Chondrocyte (in vitro differentiated cells): Measurements from ENCODE around the gene TACR2. TPM values are rescaled to one million over a fixed set of nuclear protein-coding genes. Genes with fewer than 3 reads are reported as not detected.

Experiments used
- DNase-seq: peaks from one replicate; pipeline ENCODE4 v3.0.0; 2021; ENCODE audit warnings: mixed read lengths, low spot score
- H3K27ac Mint-ChIP-seq: one replicate; pipeline ENCODE4 v1.8.0; 2021; ENCODE audit warnings: mild to moderate bottlenecking, moderate library complexity, mixed read lengths; ENCODE audit not compliant: unreplicated experiment
- H3K27me3 Mint-ChIP-seq: 2 replicates; pipeline ENCODE4 v1.8.0; 2021; ENCODE audit warnings: low read depth, mixed read lengths
- H3K36me3 Mint-ChIP-seq: 2 replicates; pipeline ENCODE4 v1.8.0; 2021; ENCODE audit warnings: low read depth, mixed read lengths
- H3K4me1 Mint-ChIP-seq: 2 replicates; pipeline ENCODE4 v1.8.0; 2021; ENCODE audit warnings: low read depth, mild to moderate bottlenecking, mixed read lengths
- H3K4me3 Mint-ChIP-seq: one replicate; pipeline ENCODE4 v1.8.0; 2021; ENCODE audit warnings: mild to moderate bottlenecking, moderate library complexity, mixed read lengths; ENCODE audit not compliant: unreplicated experiment
- H3K9me3 Mint-ChIP-seq: 2 replicates; pipeline ENCODE4 v1.8.0; 2021; ENCODE audit warnings: low read depth, mixed read lengths
- total RNA-seq: library from RNA; stranded (reverse); gene quantifications from 3 replicates; pipeline ENCODE4 v1.2.1, GENCODE V29; 2021
- TF ChIP-seq, protein P1 (sequence below): fragments of 200-600 bp; sonication (generic); IDR thresholded peaks from 2 replicates; pipeline ENCODE4 v1.5.0; 2021; ENCODE audit warnings: antibody characterized with exemption, mild to moderate bottlenecking, moderate library complexity

TACR2 gene
- total RNA-seq, 1 donor from 2014 or later, result not detected

DNA sequence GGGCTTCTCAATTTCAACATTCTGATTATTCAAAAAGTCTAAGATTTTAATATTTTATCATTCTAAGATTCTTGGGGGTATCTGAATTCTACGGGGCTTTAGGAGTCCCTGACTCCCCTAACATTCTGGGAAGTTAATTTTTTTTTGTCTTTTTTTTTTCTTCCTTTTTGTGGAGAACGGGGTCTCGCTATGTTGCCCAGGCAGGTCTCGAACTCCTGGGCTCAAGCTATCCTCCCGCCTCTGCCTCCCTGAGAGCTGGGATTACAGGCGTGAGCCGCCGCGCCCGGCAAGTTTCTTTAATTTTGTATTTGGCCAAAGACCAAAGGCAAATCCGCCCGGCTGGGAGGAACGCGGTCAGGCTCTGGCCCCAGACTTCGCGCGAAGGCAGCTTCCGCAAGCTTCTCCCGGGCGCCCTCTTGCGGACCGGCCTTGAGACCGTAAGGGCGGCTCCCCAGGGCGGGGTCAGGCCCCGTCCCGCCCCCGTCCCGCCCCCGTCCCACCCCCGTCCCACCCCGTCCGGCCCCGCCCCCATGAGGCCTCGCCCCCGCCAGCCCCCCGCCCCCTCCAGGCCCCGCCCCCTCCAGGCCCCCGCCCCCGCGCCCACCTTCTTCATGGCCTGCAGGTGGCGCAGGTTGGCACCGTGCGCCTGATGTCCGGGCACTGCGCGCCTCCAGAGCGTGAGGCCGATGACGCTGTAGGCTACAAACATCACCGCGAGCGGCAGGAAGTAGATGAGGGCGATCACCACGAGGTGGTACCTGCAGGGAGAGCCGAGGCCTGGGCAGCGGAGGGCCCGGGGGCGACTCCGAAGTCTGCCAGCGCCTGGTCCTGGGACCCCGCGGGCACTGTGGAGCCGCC, 8.2 kb downstream of the TACR2 start:
- DNase-seq, result peak; percentile 96
- H3K4me1 Mint-ChIP-seq, result peaks cover 28% of the 10 kb centered on the region
- no peaks in the 10 kb centered on the region for H3K27me3 Mint-ChIP-seq
- peaks cover 2% of the 10 kb centered on the region for H3K36me3 Mint-ChIP-seq
- peak overlapping the region; percentile 59 for H3K4me3 Mint-ChIP-seq
- TF ChIP-seq, protein P1, sequence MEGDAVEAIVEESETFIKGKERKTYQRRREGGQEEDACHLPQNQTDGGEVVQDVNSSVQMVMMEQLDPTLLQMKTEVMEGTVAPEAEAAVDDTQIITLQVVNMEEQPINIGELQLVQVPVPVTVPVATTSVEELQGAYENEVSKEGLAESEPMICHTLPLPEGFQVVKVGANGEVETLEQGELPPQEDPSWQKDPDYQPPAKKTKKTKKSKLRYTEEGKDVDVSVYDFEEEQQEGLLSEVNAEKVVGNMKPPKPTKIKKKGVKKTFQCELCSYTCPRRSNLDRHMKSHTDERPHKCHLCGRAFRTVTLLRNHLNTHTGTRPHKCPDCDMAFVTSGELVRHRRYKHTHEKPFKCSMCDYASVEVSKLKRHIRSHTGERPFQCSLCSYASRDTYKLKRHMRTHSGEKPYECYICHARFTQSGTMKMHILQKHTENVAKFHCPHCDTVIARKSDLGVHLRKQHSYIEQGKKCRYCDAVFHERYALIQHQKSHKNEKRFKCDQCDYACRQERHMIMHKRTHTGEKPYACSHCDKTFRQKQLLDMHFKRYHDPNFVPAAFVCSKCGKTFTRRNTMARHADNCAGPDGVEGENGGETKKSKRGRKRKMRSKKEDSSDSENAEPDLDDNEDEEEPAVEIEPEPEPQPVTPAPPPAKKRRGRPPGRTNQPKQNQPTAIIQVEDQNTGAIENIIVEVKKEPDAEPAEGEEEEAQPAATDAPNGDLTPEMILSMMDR, result peak; percentile 93
- H3K9me3 Mint-ChIP-seq, result no peaks in the 10 kb centered on the region
- H3K27ac Mint-ChIP-seq, result peak overlapping the region; percentile 87

DNA sequence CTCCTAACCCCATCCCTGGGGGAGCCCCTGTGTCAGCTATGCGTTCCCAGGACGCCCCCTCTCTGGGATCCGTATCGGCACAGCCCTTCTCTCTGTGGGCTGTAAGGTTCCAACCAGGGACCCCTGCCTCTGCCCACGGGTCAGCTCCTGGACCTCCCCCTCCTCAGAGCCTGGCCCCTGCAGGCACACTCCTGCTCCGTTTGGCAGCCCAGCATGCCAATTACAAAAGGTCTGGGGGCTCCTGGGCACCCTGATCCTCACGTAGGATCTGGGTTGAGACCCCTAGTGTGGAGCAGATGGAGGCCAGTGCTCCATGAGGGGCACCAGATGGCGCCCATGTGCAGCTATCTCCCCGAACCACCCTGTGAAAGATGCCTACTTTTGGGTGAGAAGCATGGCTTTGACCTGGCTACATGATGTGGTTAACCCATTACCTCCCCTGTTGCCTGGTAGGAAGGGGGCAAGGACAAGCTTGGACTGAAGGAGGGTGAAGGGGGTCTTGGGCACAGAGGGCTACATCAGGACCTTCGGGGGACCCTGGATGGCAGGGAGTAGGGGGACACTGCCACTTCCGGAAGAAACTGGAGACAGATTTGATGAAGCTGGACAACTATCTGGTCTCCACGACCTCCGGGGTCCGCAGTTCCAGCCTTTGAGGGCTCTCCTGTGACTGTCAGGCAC, 9.0 kb downstream of the TACR2 start:
- Mint-ChIP-seq H3K27me3 (no peaks in the 10 kb centered on the region), H3K4me3 (peak overlapping the region; percentile 59), H3K4me1 (peaks cover 25% of the 10 kb centered on the region), H3K9me3 (no peaks in the 10 kb centered on the region), H3K36me3 (peaks cover 3% of the 10 kb centered on the region), H3K27ac (peak overlapping the region; percentile 18)
- DNase-seq, result peak; percentile 54
- TF ChIP-seq, protein P1, result peak; percentile 63

DNA sequence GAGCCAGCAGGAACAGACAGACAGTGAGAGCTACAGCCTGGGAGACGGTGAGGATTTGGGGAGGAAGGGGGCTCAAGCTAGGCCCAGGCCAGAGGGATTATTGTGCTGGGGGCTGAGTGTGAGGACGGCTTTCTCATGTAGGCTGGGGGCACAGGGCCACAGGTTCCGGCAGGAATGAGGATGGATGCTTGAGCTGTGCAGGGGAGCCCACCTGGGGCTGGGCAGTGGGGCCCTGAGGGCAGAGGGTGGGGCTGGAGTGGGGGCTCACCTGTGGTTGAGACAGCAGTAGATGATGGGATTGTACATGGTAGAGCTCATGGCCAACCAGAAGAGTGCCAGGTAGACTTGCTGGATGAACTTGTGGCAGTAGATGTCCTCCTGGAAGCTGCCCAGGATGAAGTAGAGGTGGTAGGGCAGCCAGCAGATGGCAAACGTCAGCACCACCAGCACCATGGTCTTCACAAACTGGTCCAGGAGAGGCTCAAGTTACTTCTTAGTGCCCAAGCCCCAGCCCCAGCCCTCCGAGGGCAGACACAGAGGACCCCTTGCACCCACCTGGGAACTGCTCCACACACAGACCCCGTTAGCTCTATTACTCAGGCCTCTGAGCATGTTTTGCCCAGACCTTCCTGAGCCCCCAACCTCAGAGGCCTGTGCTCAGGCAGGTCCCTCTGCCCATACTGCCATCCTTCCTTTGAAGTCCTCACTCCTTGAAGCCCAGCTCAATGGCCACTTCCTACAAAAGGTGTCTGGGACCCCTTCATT, 9.7 kb downstream of the TACR2 start:
- TF ChIP-seq, protein P1, result no peak
- H3K9me3 Mint-ChIP-seq, result no peaks in the 10 kb centered on the region
- no peaks in the 10 kb centered on the region for H3K27me3 Mint-ChIP-seq
- H3K27ac Mint-ChIP-seq, result peak overlapping the region; percentile 56
- peak; percentile 47 for DNase-seq
- no peak overlapping the region for H3K4me3 Mint-ChIP-seq
- H3K4me1 Mint-ChIP-seq, result peaks cover 25% of the 10 kb centered on the region
- peaks cover 7% of the 10 kb centered on the region for H3K36me3 Mint-ChIP-seq

GRCh38 chr10:69406302-69406811, 10.4 kb downstream of the TACR2 start:
- Mint-ChIP-seq H3K36me3 (peaks cover 12% of the 10 kb centered on the region), H3K4me1 (peaks cover 25% of the 10 kb centered on the region), H3K9me3 (no peaks in the 10 kb centered on the region), H3K27ac (peak overlapping the region; percentile 56), H3K27me3 (no peaks in the 10 kb centered on the region), H3K4me3 (no peak overlapping the region)
- TF ChIP-seq, protein P1, result no peak
- no peak for DNase-seq

- H3K9me3 Mint-ChIP-seq, result no peaks in the 10 kb centered on the region
- TF ChIP-seq, protein P1, result no peak
- H3K27ac Mint-ChIP-seq, result no peak overlapping the region
- no peak for DNase-seq
- no peaks in the 10 kb centered on the region for H3K27me3 Mint-ChIP-seq
- peaks cover 20% of the 10 kb centered on the region for H3K36me3 Mint-ChIP-seq
- no peak overlapping the region for H3K4me3 Mint-ChIP-seq
- H3K4me1 Mint-ChIP-seq, result peaks cover 25% of the 10 kb centered on the region
Measured at GRCh38 chr10:69405221-69405620, 11.5 kb downstream of the TACR2 start.
